ENCODE data around the gene CTIF. TPM values are rescaled to one million over a fixed set of nuclear protein-coding genes. Genes with fewer than 3 reads are reported as not detected.

The CTIF gene
- total RNA-seq, 4 donors from 2014 or later: 14.1 to 78.2 (median 18.4) TPM

DNA sequence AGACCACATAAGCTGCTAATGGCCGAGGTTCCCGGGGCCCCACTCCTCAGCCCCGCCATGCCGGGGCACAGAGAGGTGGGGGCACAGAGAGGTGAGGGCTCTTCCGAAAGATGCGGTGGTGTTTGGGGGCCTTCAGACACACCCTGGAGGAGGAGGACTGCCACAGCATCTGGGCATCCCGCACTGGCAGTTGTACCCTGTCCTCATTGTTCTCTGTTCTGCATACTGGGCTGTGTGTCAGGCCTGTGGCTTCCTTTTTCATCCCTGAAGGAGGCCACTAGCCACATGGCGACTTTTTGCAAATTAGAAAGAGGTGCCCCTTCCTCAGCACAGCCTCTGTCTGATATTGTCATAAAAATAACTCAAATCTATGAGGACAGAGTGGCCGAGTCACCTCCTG lies 150.1 kb downstream of the CTIF start:
- TF ChIP-seq EP300 (IDR thresholded peaks at IDR 0.05; ENCODE audit: low read depth) (no peak), POLR2AphosphoS5 (IDR thresholded peaks at IDR 0.05) (no peak), POLR2A (IDR thresholded peaks at IDR 0.05) (no peak)
- TF ChIP-seq, protein P1, sequence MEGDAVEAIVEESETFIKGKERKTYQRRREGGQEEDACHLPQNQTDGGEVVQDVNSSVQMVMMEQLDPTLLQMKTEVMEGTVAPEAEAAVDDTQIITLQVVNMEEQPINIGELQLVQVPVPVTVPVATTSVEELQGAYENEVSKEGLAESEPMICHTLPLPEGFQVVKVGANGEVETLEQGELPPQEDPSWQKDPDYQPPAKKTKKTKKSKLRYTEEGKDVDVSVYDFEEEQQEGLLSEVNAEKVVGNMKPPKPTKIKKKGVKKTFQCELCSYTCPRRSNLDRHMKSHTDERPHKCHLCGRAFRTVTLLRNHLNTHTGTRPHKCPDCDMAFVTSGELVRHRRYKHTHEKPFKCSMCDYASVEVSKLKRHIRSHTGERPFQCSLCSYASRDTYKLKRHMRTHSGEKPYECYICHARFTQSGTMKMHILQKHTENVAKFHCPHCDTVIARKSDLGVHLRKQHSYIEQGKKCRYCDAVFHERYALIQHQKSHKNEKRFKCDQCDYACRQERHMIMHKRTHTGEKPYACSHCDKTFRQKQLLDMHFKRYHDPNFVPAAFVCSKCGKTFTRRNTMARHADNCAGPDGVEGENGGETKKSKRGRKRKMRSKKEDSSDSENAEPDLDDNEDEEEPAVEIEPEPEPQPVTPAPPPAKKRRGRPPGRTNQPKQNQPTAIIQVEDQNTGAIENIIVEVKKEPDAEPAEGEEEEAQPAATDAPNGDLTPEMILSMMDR (IDR thresholded peaks at IDR 0.05): no peak
- Histone ChIP-seq H3K4me3 (no peak overlapping the region), H3K27ac (no peak overlapping the region), H3K27me3 (no peaks in the 10 kb centered on the region), H3K4me1 (no peaks in the 10 kb centered on the region), H3K36me3 (no peaks in the 10 kb centered on the region), H3K9me3 (no peaks in the 10 kb centered on the region)
- 92 to 100% methylated on average over 3 to 9 of the region's 9 CpGs for WGBS, 2 donors (ENCODE audit: low coverage in 1 of 2)
- in situ Hi-C loops (cut with MboI; ENCODE audit: low pct_ligation_motif_present in 1 of 4, low pct_unique_long_range_greater_than_20kb in 1 of 4, low sequenced_read_pairs in 3 of 4): loop anchor here in 3 of 4 donors (25.0 kb wide), 3 partner anchors 223 to 748 kb away; no protein-coding TSS in a partner anchor
- no peak for DNase-seq
- intact Hi-C loops (cut with DNase I; ENCODE audit: low total_unique reads): no loop called here

DNA sequence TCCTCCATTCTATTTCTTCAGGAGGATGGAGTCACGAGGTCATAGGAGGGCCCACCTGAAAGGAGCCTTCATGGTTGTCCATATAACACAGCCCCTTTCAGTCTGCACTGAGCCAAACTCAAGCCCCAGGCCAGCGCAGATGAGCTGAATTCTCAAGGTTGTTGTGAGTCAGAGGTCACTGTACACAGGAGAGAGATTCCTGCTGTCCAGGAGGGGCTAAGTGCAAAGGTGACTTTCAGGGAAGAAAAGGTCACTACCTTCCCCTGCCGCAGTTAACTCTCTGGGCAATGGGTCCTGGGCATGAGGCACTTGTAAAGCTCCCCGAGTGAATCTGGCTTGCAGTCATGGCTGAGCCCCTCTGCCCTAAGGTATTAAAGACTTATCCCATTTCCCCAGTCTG lies 150.7 kb downstream of the CTIF start:
- in situ Hi-C loops (cut with MboI; ENCODE audit: low pct_ligation_motif_present in 1 of 4, low pct_unique_long_range_greater_than_20kb in 1 of 4, low sequenced_read_pairs in 3 of 4): loop anchor here in 3 of 4 donors (25.0 kb wide), 3 partner anchors 223 to 748 kb away; no protein-coding TSS in a partner anchor
- H3K27ac ChIP-seq: no peak overlapping the region

DNA sequence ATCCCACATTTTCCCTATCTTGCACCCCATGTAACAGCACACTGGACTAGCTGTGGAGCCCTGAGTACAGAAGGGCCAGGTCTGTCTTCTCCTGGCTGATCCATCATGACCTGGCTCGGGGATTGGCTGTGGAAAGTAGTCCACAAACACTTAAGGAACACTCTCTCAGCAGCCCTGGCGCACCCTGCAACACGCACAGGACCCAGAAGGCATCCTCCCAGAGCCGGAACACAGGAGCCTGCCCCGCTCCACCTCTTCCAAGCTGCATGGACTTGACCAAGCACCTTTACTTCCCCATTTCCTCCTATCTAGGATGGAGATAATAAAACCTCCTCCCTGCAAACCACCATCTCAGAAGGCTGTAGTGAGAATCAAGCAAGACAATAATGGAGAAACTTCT lies 151.7 kb downstream of the CTIF start:
- in situ Hi-C loops (cut with MboI; ENCODE audit: low pct_ligation_motif_present in 1 of 4, low pct_unique_long_range_greater_than_20kb in 1 of 4, low sequenced_read_pairs in 3 of 4): loop anchor here in 3 of 4 donors (25.0 kb wide), 3 partner anchors 222 to 747 kb away; no protein-coding TSS in a partner anchor
- 95 to 97% methylated on average over 4 to 5 of the region's 5 CpGs for WGBS, 2 donors (ENCODE audit: low coverage in 1 of 2)
- DNase-seq: no peak
- no peak overlapping the region for H3K27ac ChIP-seq
- no peaks in the 10 kb centered on the region for H3K27me3 ChIP-seq
- no peaks in the 10 kb centered on the region for H3K4me1 ChIP-seq
- H3K4me3 ChIP-seq: no peak overlapping the region
- H3K9me3 ChIP-seq: no peaks in the 10 kb centered on the region
- intact Hi-C loops (cut with DNase I; ENCODE audit: low total_unique reads): no loop called here
- no peaks in the 10 kb centered on the region for H3K36me3 ChIP-seq
- TF ChIP-seq POLR2AphosphoS5 (IDR thresholded peaks at IDR 0.05) (no peak), EP300 (IDR thresholded peaks at IDR 0.05; ENCODE audit: low read depth) (no peak), POLR2A (IDR thresholded peaks at IDR 0.05) (no peak)
- TF ChIP-seq, protein P1 (IDR thresholded peaks at IDR 0.05): no peak

More for the DNA sequence above, 150.7 kb downstream of the CTIF start:
- no peak overlapping the region for H3K4me3 ChIP-seq
- intact Hi-C loops (cut with DNase I; ENCODE audit: low total_unique reads): no loop called here
- DNase-seq: no peak
- WGBS, 2 donors (ENCODE audit: low coverage in 1 of 2): 97% methylated on average over 4 of the region's 4 CpGs; no CpG with 5 or more reads in 1 of the 2 donors
- H3K36me3 ChIP-seq: no peaks in the 10 kb centered on the region
- H3K27me3 ChIP-seq: no peaks in the 10 kb centered on the region
- H3K9me3 ChIP-seq: no peaks in the 10 kb centered on the region
- no peaks in the 10 kb centered on the region for H3K4me1 ChIP-seq
- TF ChIP-seq EP300 (IDR thresholded peaks at IDR 0.05; ENCODE audit: low read depth): no peak
- TF ChIP-seq POLR2AphosphoS5 (IDR thresholded peaks at IDR 0.05): no peak
- no peak for TF ChIP-seq POLR2A (IDR thresholded peaks at IDR 0.05)
- TF ChIP-seq, protein P1 (IDR thresholded peaks at IDR 0.05): no peak

- no peak for DNase-seq
- Histone ChIP-seq H3K36me3 (no peaks in the 10 kb centered on the region), H3K27me3 (no peaks in the 10 kb centered on the region), H3K27ac (no peak overlapping the region), H3K4me3 (no peak overlapping the region), H3K4me1 (no peaks in the 10 kb centered on the region), H3K9me3 (no peaks in the 10 kb centered on the region)
- WGBS, 2 donors (ENCODE audit: low coverage in 1 of 2): 96 to 100% methylated on average over 2 to 7 of the region's 7 CpGs
- TF ChIP-seq, protein P1 (IDR thresholded peaks at IDR 0.05): no peak
- TF ChIP-seq POLR2AphosphoS5 (IDR thresholded peaks at IDR 0.05) (no peak), POLR2A (IDR thresholded peaks at IDR 0.05) (no peak), EP300 (IDR thresholded peaks at IDR 0.05; ENCODE audit: low read depth) (no peak)
- intact Hi-C loops (cut with DNase I; ENCODE audit: low total_unique reads) (no loop called here), in situ Hi-C loops (cut with MboI; ENCODE audit: low pct_ligation_motif_present in 1 of 4, low pct_unique_long_range_greater_than_20kb in 1 of 4, low sequenced_read_pairs in 3 of 4) (loop anchor here in 3 of 4 donors (25.0 kb wide), 3 partner anchors 219 to 744 kb away; no protein-coding TSS in a partner anchor)
Observed at GRCh38 chr18:48693006-48693405, 154.2 kb downstream of the CTIF start.

All from transverse colon (tissue), 4 donors.